ENCODE measurements around the gene ZNF750. TPM values are rescaled to one million over a fixed set of nuclear protein-coding genes. Genes with fewer than 3 reads are reported as not detected.

The ZNF750 gene
- total and polyA plus RNA-seq, 4 donors, result 0.02 to 0.08 TPM; not detected in 2

DNA sequence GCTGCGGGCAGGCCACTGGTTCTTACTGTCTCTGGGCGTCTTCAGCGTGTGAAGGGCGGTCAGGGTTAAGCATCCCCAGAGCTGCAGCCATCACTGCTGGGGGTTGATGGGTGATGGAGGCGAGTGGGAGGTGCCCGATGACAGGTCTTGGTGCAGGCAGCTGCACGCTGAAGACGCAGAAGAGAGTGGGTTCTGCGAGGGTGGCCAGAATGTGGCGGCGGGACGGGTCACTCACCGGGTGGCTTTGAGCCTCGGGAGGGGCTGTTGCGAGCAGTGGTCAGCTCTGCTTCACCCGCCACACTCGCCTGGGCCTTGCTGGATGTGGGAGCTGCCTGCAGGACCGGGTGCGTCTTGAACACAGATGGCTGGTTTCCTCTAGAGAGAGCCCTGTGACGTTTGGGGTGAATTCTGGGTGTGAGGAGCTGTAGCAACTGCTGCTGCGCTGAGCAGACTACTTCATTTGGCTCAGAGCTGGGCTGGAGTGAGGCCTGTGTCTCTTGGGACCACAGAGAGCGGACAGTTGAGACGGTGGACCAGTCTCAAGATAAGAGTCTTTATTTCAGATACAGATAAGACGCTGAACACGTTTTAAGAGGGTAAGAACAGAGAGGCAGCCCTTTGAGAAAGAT is 44.6 kb upstream of the ZNF750 start:
- Histone ChIP-seq H3K27me3 (ENCODE audit: control insufficient read depth in 4 of 4, insufficient read depth in 4 of 4, low read length in 3 of 4) (no peaks in the 10 kb centered on the region), H3K4me1 (ENCODE audit: control insufficient read depth in 4 of 4, insufficient read depth in 4 of 4, low read length in 3 of 4) (peaks cover 8 to 19% (median 12%) of the 10 kb centered on the region in 4 donors), H3K4me3 (ENCODE audit: low read depth in 1 of 3, low read length in 3 of 3) (no peak overlapping the region), H3K27ac (ENCODE audit: low read depth in 1 of 2, low read length in 2 of 2) (no peak overlapping the region), H3K9ac (ENCODE audit: low read depth in 1 of 2, low read length in 2 of 2) (no peak overlapping the region), H3K9me3 (ENCODE audit: control insufficient read depth in 4 of 4, low read length in 3 of 4) (no peaks in the 10 kb centered on the region), H3K36me3 (ENCODE audit: control insufficient read depth in 4 of 4, insufficient read depth in 3 of 4, low read depth in 1 of 4, low read length in 3 of 4) (no peaks in the 10 kb centered on the region)
- no peak for TF ChIP-seq MAX (IDR thresholded peaks at IDR 0.05)
- no peak for TF ChIP-seq JUND (IDR thresholded peaks at IDR 0.05)
- no peak for TF ChIP-seq ATF3 (IDR thresholded peaks at IDR 0.05)
- no peak for TF ChIP-seq NR2F2 (IDR thresholded peaks at IDR 0.05)
- no peak for TF ChIP-seq HNF4G (IDR thresholded peaks at IDR 0.05)
- no peak for TF ChIP-seq RAD21 (IDR thresholded peaks at IDR 0.05)
- no peak for TF ChIP-seq HNF4A (conservative IDR thresholded peaks at IDR 0.05)
- no peak for TF ChIP-seq YY1 (IDR thresholded peaks at IDR 0.05)
- TF ChIP-seq, protein P1, sequence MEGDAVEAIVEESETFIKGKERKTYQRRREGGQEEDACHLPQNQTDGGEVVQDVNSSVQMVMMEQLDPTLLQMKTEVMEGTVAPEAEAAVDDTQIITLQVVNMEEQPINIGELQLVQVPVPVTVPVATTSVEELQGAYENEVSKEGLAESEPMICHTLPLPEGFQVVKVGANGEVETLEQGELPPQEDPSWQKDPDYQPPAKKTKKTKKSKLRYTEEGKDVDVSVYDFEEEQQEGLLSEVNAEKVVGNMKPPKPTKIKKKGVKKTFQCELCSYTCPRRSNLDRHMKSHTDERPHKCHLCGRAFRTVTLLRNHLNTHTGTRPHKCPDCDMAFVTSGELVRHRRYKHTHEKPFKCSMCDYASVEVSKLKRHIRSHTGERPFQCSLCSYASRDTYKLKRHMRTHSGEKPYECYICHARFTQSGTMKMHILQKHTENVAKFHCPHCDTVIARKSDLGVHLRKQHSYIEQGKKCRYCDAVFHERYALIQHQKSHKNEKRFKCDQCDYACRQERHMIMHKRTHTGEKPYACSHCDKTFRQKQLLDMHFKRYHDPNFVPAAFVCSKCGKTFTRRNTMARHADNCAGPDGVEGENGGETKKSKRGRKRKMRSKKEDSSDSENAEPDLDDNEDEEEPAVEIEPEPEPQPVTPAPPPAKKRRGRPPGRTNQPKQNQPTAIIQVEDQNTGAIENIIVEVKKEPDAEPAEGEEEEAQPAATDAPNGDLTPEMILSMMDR (IDR thresholded peaks at IDR 0.05; ENCODE audit: low read depth, low read length, missing input control), result no peak
- TF ChIP-seq GABPA (IDR thresholded peaks at IDR 0.05 in 1 of 2, conservative IDR thresholded peaks at IDR 0.05 in 1 of 2), result no peak
- TF ChIP-seq SP1 (IDR thresholded peaks at IDR 0.05), result no peak
- no peak for TF ChIP-seq RXRA (IDR thresholded peaks at IDR 0.05)
- TF ChIP-seq, protein P2, sequence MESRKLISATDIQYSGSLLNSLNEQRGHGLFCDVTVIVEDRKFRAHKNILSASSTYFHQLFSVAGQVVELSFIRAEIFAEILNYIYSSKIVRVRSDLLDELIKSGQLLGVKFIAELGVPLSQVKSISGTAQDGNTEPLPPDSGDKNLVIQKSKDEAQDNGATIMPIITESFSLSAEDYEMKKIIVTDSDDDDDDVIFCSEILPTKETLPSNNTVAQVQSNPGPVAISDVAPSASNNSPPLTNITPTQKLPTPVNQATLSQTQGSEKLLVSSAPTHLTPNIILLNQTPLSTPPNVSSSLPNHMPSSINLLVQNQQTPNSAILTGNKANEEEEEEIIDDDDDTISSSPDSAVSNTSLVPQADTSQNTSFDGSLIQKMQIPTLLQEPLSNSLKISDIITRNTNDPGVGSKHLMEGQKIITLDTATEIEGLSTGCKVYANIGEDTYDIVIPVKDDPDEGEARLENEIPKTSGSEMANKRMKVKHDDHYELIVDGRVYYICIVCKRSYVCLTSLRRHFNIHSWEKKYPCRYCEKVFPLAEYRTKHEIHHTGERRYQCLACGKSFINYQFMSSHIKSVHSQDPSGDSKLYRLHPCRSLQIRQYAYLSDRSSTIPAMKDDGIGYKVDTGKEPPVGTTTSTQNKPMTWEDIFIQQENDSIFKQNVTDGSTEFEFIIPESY (IDR thresholded peaks at IDR 0.05), result no peak
- no peak for TF ChIP-seq REST (IDR thresholded peaks at IDR 0.05)
- TF ChIP-seq EGR1 (IDR thresholded peaks at IDR 0.05; ENCODE audit: low read depth in 2 of 2), result no peak
- WGBS, result 89% methylated on average over 25 of the region's 25 CpGs
- DNase-seq (ENCODE audit: low spot score), result no peak
